ENCODE results near the gene TRMT10A.
"Not testable (repeated sequence)": the region's sequence is repeated elsewhere in the genome, so short reads cannot be mapped to it uniquely, and the experiment has no call there.

The TRMT10A gene

DNA sequence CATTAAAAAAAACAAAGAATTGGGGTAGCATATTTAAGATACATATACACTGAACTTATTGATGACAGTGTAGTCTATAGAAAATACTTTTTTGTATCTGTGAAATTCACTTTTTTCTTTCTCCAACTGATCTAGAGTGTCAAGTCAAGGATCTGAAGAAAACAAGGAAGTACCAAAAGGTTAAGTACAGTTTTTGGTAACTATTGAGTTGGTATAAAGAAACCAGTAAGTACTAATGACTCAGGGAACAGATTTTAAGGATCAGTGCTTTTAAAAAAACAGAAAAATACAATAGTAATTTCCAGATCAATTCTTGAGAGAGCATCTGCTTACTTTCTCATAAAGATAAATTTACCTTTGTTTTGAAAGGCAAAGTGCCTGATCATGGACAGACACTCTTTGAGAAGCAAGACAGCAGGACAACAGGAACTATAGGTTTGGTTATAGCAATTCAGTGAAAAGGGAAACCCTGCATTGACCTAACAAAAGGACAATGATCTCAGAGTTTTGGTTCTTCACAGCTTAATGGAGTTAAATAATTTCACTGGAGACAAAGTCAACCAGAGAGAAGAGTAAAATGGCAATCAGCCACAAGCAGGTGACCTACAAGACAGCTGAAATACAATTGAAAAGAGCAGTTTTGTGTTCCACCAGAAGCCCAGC, 23.4 kb downstream of the TRMT10A start:
- no peak for DNase-seq

DNA sequence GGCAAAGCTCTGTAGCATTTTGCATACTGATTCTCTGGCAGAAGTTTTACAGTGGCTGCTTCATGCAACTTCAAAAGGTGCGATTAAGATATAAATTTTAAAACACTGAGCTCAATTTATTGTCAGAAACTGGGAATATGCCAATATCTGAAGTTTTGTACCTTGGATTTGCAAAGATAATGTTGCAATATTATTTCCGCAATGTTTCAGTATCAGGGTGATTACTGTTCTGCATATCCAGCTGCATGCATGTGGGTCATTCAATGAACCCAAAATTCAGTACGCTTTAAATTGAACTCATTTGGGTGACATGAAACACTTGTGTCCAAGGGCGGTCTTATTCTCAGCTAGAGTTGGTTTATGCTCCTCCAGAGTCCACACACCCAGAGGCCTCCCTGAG, 26.2 kb downstream of the TRMT10A start:
- no peak for DNase-seq

DNA sequence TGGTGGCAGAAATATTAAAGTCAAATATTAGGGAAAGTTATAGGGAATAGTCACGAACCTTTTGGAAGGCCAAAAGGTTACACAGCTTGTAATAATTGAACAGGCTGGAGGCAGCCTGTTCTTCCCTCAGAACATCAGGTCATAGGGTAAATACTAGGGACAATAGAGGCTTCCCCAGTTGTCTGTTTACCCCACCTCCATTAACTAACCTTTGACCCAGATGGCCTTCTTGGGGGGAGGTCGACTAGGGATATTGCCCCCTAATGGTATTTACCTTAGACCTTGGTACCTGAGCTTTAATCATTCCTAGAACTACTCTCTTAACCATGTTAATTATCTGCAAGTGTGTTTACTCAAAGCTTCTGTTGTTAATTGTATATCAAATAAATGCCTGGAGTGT, 27.0 kb downstream of the TRMT10A start:
- no peak for DNase-seq

DNA sequence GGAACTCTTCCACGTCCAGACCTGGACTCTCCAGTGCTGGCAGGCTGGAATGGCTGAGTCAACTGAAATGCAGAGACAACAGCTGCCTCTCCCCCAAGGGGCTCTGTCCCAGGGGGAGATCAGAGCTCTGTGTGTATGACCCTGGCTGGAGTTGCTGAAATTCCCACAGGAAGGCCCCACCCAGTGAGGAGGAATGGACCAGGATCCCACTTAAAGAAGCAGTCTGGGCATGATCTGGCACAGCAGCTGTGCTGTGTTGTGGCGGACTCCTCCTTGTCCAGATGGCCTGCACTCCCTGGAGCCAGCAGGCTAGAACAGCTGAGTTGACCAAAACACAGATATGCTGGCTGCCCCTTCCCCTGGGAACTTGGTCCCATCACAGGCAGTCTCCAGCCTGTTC, 27.6 kb downstream of the TRMT10A start:
- no peak for DNase-seq

DNA sequence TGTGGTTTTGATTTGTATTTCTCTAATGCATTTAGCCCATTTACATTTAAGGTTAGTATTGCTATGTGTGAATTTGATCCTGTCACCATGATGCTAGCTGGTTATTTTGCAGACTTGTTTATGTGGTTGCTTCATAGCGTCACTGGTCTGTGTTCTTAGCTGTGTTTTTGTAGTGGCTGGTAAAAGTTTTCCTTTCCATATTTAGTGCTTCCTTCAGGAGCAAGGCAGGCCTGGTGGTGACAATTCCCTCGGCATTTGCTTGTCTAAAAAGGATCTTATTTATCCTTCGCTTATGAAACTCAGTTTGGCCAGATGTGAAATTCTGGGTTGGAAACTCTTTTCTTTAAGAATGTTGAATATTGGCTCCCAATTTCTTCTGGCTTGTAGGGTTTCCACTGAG, 29.1 kb downstream of the TRMT10A start:
- not testable (repeated sequence) for DNase-seq

DNA sequence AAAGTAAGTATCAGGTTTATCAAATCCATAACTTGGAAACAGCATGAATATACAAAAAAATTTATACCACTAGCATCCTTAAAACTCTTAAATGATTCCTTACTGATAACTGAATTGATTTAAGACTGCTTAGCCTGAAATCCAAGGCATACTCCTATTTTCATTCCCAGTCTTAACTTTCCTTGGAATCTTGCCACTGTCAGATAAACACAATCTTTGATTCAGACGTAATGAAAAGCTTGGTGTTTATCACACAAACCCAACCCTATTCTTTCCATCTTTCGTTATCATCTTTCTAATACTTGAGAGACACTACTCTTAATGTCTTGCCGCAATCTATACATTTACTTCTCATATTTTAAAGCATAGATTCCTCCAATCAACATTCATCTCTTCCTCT, 33.9 kb downstream of the TRMT10A start:
- no peak for DNase-seq

DNA sequence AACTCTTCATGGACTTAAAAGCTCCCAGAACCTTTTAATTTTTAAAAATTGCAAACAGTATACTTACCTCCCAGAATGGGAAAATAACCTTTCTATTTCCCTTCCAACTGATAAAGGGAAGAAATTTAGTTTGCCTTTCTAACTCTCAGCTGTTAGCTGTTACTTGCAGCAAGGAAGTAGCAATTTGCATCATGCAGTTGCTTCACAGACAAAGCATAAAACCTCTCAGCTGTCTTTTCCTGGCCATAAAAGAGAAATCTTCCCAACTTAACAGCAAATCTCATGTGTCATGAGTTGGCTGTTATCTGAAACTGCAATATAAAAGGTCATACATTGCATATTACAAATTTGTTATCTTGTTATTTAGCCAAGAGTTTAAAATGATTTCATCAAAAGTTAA, 34.6 kb downstream of the TRMT10A start:
- no peak for DNase-seq

DNA sequence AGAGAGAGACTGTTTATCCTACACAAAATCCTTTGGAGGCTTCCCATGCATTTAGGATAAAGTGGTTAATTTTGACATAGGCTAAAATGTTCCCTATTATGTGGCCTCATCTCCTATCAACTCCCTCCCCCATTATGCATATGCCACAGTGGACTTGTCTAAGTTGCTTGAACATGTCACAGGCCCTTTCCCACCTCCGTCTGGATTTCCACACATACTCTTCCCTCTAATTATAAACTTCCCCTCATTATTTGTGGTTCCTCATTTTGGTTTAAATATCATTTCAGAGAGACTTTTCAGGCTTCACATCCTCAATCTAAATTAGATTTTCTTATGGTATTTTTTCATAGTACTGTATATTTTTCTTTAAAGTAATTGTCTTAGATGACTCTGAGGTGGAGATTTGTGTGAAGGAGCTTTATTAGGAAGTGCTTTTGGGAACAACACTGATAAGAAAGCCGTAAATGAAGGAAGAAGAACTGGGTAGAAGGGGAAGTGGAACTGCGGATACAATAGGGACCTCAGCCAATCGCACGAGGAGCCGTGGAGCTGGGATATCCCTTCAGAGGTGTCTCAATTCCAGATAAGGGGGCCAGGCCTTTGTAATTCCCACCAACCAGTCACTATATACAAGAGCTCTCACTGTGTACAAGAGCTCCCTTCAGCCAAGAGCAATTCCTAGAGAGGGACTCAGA, 45.1 kb downstream of the TRMT10A start:
- DNase-seq, result no peak

DNA sequence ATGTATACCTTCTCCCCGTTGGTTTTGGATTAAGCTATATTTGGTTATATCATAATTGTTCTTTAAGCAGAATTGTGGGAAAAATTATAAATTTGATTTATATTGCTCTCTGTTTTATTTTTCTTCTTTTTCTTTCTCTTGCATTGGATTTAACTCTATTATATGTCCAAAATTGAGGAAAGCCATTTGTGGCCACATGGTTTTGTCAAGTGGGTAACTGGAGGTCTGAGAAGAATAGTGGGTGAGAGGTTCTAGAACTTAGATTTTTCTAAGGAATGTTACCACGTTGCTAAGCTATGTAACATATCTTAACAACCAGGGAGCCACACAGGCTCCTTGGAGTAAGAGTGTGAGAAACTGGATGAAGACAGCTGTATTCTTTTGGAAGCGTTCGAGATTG, 53.1 kb downstream of the TRMT10A start, which contains the start of gene C4orf17:
TSS of gene C4orf17 (plus strand) at position 301 of the 400 bp plus-strand sequence. CDS start 2,061 bp downstream, outside the sequence.
- no peak for DNase-seq

DNA sequence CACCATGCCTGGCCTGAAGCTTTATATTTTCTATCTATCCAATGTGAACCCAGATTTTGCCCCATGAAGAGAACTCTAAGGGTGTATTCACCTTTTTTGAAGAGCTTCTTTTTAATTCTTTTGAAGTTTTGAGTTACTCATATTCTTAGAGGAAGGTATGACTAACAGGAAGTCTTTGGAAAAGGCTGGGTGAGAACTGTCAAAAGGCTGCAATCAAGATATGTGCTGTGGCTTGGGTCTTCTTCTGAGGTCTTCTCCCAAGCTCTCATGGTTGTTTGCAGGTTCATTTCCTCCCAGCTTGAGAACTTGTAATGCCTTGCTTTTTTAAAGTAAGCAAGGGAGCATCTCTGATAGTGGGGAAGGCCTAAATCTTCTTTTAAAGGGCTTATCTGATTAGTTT, 56.1 kb downstream of the TRMT10A start:
- DNase-seq, result no peak

DNA sequence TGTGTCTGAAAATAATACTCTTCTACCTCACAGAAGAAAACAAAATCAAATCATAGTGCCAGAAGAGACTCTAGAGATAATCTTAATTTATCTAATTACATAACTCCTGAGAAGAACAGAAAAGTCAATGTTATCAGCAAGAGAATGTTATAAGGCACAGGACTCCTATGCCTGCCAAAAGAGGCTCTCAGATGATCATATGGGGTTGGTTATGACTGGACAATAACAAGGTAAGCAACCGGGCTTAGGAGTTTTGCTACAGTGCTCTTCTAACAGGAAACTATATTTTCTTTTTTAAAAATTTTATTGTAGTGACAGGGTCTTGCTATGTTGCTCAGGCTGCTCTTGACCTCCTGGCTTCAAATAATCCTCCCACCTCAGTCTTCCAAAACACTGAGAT, 56.5 kb downstream of the TRMT10A start:
- DNase-seq, result no peak

DNA sequence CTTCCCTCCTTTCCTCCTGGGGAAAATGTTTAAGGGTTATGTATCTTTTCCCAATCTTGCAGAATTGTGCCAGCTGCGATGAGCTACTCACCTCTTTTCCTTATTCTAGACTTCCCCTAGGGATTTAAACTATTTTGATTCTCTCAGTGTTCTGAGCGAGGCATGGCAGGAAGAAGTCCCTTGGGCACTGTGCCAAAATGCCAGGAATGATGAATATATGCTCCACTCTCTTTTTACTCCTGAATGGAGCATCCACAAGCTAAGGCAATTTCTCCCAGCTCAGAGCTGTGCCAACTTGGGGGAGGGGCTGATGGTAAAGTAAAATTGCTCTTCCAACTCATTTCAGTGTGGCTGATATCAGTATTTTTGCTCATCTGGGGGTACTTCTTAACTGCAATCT, 57.1 kb downstream of the TRMT10A start:
- no peak for DNase-seq

DNA sequence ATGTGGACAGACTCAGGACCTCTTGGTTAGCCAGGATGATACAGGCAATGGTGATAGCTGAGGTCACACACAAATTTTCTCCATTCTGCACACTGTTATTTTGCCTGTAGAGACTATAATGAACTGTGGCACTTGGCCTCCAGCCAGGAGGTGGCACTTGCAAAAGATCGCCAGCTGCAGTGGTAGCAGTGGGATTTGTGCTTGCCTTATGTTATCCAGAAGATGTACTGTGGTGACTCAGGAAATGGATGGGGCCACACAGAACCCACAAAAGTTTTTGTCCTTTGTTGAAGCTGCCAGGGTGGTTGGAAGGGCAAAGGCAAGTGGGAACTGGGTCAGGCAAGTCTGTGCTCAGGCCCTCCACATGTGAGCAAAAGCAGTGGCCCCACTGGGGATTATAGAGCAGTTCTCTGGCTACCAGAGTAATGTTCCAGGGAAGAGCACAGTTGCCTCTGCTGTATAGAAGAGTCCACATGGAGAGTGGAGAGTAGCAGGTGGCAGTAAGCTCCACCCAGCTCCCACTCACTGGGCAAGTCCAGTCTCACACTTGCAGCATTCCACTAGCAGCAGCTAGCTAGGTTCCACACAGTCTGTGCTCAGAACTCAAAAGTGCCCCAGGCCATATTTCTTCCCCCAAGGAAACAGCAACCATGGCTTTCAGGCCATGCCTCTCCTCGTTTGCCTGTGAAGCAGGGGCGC, 58.9 kb downstream of the TRMT10A start:
- no peak for DNase-seq
